Stimulated activated CD8-positive, alpha-beta memory T cell treated with anti-CD3 and anti-CD28 coated beads, Interleukin-4, amount 100 ng/mL, for 48 hours (primary cell): ENCODE results near the gene LPIN2.
A peak's percentile ranks its signal among the peaks of the same experiment; 100 is the strongest.

ENCODE experiments used
- DNase-seq: peaks from one replicate; pipeline ENCODE4 v3.0.0-alpha.2; 2020

LPIN2 gene

GRCh38 chr18:2979871-2980790 is 32.8 kb downstream of the LPIN2 start:
- DNase-seq, result peak; percentile 69

- no peak for DNase-seq
These were observed 33.8 kb downstream of the LPIN2 start for GRCh38 chr18:2979129-2979528.

- DNase-seq, result peak; percentile 65
These were observed 34.3 kb downstream of the LPIN2 start for GRCh38 chr18:2978661-2979106.

- DNase-seq, result no peak
These were observed 34.7 kb downstream of the LPIN2 start for GRCh38 chr18:2978208-2978607.

GRCh38 chr18:2976218-2977132 is 36.5 kb downstream of the LPIN2 start:
- DNase-seq, result no peak

GRCh38 chr18:2974731-2975130 is 38.2 kb downstream of the LPIN2 start:
- DNase-seq, result no peak

- peak; percentile 76 for DNase-seq
These were observed 41.0 kb downstream of the LPIN2 start for GRCh38 chr18:2971741-2972552.

GRCh38 chr18:2970772-2971659 is 41.9 kb downstream of the LPIN2 start:
- DNase-seq, result peak; percentile 68

- no peak for DNase-seq
These were observed 42.6 kb downstream of the LPIN2 start for GRCh38 chr18:2970344-2970743.

- DNase-seq, result no peak
These were observed 43.2 kb downstream of the LPIN2 start for GRCh38 chr18:2969695-2970094.

GRCh38 chr18:2968606-2969005 is 44.3 kb downstream of the LPIN2 start:
- DNase-seq, result no peak

- DNase-seq, result no peak
These were observed 45.1 kb downstream of the LPIN2 start for GRCh38 chr18:2967820-2968219.

- DNase-seq, result no peak
These were observed 45.6 kb downstream of the LPIN2 start for GRCh38 chr18:2967357-2967756.

GRCh38 chr18:2966560-2966959 is 46.4 kb downstream of the LPIN2 start:
- no peak for DNase-seq

- no peak for DNase-seq
These were observed 47.1 kb downstream of the LPIN2 start for GRCh38 chr18:2965797-2966196.

- DNase-seq, result no peak
These were observed 48.5 kb downstream of the LPIN2 start for GRCh38 chr18:2964361-2965010.
